NCI-H345 treated with DMSO at 0.1 percent for 48 hours (cell line): Measurements from ENCODE around the gene SEMA3D.

Experiments used
- DNase-seq: peaks from one replicate; lab custom pipeline; 2025; ENCODE audit not compliant: unreplicated experiment; lab: John Stamatoyannopoulos, UW

SEMA3D gene

DNA sequence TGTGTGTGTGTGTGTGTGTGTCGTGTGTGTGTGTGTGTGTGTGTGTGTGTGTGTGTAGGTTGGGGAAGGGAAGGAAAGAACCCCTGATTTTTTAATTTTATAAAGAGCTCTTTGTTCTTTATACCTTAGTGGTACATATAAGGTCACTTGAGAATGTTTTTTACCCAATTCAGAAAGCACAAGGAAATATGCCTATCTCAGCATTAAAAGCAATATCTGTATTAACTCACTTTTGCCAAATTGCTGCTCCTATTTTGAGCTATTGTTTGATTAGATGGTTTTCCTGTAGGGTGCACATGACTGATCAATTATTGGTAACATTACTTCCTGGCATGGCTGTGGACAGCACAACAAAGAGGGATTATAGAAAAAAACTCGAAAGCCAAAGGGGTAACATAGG, 60.5 kb downstream of the SEMA3D start:
- no peak for DNase-seq

- no peak for DNase-seq
Observed at GRCh38 chr7:85125651-85126131, 61.2 kb downstream of the SEMA3D start.

DNA sequence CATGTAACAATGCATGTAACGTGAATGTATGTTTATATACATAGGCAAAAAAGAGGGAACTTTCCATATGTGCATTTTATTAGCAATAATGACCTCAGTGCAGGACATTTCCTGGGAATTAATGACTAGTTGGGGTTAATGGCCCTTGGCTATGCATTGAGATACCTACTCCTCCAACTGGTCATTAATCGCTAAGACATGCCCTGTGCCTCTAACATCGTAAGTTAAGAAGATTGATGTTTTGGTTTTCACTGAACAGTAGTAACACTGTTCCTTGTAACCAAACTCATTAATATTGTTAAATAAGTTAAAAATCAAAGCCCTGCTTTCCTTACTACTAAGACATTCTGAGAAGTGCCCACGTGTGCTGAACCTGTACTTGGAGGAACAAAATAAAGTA, 61.7 kb downstream of the SEMA3D start:
- DNase-seq: no peak

GRCh38 chr7:85119934-85120333, 66.9 kb downstream of the SEMA3D start:
- DNase-seq: no peak

- no peak for DNase-seq
Observed at GRCh38 chr7:85115862-85116261, 71.0 kb downstream of the SEMA3D start.

DNA sequence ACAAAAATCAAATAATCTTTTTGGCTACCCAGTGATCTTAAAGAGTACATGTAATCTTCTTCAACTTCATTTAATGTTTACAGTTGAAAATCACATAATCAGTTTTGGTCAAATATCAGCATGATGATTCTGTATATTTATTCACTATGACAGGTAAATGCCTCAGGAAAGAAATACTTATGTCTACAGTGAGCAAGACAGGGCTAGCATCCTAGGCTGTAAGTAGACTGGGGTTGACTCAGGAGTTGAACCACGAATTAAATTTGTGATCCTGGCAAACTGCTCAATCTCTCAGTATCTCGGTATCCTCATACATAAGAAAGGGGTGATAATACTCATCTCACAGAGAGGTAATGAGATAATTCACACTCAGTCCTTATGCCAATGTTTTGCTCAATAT, 71.8 kb downstream of the SEMA3D start:
- DNase-seq: no peak

- DNase-seq: no peak
Observed at GRCh38 chr7:85114342-85114741, 72.5 kb downstream of the SEMA3D start.

DNA sequence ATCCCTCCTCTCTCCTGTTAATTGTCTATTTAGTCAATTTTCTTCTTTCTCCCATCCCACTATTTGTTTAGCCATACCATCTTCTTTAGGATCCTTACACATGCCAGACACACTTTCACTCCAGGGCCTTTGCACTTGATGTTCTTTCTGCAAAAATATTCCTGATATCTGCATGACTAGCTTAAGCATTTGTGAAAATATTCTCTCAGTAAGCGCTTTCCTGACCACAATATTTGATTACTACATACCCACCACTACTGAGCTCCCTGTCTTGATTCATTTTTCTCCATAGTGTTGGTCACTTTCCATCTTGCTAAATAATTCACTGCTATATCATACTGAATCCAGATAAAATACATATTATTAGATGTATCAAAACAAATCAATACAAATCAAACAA, 75.1 kb downstream of the SEMA3D start:
- DNase-seq: no peak

DNA sequence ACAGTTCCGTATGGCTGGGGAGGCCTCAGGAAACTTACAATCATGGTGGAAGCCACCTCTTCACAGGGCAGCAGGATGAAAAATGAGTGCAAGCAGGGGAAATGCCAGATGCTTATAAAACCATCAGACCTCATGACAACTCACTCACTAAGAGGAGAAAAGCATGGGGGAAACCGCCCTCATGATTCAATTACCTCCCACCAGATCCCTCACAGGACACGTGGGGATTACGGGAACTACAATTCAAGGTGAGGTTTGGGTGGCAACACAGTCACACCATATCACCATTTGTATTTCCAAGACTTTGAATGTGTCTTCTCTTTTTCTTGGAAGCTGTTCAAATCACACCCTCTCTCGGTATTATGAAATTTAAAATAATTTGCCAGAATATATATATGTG, 80.1 kb downstream of the SEMA3D start:
- DNase-seq: no peak

GRCh38 chr7:85104432-85105205, 82.2 kb downstream of the SEMA3D start:
- no peak for DNase-seq

DNA sequence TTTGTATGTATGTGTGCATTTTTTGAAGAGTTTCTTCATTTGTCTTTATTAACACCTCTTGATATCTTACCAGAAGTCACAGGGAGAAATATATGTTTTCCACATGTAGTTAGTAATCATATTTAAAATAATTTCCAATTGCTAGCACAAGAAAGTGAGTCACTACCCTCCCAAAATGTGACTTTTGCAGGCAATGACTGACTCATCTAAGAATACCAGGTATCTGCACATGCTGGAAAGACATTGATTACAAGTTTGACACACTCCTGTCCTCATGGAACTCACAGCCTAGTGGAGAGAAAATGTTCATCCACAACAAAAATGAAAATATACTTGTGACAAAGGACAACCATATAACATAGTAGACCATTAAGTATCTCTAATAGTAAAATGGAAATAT, 82.9 kb downstream of the SEMA3D start:
- no peak for DNase-seq

- no peak for DNase-seq
Observed at GRCh38 chr7:85103357-85103756, 83.5 kb downstream of the SEMA3D start.

DNA sequence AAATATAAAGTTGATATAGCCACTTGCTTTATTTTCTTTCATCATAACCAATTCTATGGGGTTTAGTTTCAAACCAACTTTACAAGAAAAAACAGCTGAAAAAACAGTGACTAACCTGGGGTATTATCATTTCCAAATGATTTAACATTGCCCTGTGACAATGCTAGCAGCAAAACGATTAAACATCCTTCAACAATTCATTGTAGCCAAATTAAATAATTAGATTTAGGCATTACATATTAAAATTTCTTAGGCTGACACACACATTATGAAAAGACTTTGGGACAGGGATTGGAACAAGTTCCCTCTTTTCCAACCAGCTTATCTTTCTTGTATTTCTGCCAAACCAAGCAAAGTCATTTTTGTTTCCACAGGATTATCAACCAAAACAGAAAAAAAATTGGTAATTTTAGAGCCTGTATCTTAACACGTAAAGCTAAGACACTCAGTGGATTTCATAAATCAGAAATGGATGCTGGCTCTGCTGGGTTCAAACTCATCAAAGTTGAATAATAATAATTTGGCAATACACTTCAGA, 84.0 kb downstream of the SEMA3D start:
- DNase-seq: no peak

GRCh38 chr7:85101347-85101746, 85.5 kb downstream of the SEMA3D start:
- no peak for DNase-seq

GRCh38 chr7:85097844-85098243, 89.0 kb downstream of the SEMA3D start:
- DNase-seq: no peak

DNA sequence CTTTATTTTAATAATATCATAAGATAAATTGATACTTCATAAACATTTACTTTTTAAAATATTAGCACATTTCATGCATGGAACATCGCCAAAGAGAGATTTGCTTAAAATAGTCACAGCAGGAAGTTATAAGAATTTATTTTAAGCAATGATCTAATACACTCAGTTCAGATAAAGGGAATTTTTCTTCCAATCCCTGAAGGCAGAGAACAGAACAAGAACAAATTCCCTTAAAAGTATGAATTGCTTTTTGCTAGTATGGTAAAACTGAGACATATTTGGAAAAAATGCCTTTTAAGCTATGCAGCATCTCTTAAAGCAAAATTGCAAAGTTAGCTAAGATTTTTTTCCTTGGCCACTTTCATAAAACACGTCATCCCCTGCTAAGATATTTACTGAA, 91.0 kb downstream of the SEMA3D start:
- no peak for DNase-seq

GRCh38 chr7:85095366-85095765, 91.5 kb downstream of the SEMA3D start:
- DNase-seq: no peak

DNA sequence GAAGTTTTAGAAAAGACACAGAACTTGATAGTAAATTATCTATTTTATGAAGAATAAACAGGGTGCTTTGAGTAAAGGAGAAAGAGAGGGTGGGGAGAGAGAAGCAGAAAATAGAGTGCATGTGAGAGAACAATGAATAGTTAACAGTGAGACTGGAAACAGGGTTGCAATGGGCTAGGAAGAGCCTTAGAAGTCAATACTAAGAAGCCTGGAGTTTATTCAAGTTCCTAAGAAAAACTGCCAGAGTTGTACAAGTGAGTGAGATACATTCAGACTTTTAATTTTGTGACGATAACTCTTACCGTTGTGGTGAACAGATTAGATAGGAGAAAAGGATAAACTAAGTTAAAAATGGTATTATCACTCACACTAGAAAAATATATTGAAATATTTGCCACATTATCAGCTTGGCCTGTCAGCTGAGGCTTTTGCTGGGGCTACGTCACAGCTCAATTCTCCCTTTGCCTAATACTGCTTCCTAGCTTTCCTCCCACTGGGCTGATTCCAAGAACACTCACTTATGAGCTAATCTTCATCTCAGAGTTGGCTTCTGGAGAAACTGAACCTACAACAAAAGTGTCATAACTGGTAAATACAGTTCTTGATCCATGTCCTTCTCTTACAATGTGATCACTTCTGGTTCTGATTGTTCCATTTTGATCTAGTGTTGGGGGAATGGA, 92.7 kb downstream of the SEMA3D start:
- DNase-seq: no peak

DNA sequence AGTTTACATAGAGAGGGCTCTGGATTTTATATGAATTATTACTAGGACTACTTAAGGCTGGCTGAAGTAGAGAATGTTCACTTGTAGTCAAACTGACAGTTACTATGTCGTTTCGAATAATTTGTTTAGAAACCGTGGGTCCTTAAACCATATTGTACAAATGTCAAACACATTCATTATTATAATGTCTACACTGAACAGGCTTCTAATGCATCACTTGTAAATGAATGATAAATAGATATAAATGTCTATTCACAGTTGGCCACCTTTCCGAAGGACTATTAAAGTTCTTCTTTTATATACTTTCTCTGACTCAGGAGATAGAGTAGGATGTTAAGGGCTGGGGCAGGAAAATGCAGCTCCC, 95.3 kb downstream of the SEMA3D start:
- DNase-seq: no peak

DNA sequence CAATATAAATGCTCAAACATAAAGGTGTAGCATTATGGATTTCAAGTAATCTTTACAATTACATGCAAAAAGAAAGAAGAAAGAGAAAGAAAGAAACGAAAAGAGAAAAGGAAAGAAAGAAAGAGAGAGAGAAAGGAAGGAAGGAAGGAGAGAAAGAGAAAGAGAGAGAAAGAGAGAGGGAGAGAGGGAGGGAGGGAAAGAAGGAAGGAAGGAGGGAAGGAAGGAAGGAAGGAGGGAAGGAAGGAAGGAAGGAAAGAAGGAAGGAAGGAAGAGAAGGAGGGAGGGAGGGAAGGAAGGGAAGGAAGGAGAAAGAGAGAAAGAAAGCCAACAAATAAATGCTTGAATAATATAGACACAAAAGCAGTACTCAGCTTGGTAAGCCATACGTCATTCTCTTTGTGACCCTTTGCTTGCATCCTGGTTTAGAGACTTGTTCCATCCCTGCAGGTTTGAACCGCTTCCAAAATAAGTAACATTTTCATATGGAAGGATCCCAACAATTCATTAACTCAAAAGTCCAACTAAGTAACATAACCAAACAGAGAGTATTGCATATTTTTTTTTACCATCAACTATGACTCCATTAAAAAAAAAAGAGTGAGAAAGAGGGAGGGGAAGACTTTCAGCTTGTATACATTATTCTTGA, 95.8 kb downstream of the SEMA3D start:
- DNase-seq: no peak

DNA sequence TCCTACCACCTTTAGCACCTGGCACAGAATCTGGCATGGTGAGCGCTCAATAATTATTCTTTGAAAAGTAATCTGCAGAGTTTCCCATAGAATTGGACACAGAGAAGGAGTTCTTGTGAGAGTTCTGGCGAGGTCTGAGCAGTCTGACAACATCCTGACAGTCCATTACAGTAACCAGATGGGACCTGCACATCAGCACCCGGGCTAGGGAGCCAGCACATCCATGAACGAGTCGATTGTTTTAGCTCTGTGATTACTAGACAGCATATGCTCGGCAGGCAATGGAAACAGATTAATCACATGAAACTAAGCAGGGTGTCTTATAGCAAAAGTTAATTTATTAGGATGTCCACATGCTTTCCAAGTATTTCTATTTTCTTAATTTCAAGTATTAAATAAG, 96.7 kb downstream of the SEMA3D start:
- DNase-seq: no peak

DNA sequence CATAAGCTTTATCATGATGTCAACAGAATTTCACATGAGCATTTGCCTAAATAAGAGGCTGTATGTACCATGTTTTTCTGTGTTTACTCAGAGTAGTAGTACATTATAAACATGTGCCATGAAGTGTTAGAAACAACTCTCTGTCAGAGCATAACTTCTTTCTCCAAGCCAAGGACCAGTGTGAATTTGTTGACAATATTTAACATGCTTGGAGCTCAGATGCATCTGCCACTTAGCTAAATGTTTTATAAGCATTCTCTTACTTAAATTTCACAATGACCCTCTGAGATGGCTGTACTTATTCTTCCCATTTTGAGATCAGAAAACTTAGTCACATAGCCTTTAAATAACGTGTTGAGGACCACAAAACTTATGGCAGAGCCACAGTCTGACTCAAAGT, 105.0 kb downstream of the SEMA3D start:
- DNase-seq: no peak
